Measurements from ENCODE around the gene TIMP2. TPM values are rescaled to one million over a fixed set of nuclear protein-coding genes. Genes with fewer than 3 reads are reported as not detected.

TIMP2 gene
- polyA plus RNA-seq, 1 donor from 2014 or later = 25.6 TPM

DNA sequence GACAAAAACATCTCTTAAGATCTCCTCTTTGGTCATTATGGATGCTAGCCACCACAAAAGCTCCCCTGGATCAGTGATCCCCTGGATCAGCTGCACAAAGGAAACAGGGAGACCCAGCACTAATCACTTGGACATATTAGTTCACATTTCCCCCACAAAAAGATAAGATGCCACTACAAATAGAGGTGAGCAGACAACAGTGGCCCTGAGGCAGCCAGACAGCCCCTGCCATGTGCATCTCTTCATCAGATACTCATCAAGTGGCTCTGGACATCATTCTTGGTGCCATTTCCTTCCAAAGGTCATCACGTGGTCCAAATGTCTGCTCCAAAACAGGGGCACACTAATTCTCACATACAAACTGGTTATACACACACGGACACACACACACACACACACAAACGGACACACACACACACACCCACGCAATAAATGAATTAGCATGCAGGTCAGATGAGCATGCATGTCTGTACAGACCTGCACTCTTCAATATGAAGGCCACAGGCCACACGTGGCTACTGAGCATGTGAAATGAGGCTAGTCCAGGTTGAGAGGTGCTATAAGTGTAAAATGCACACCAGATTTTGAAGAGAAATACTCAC is 88.7 kb downstream of the TIMP2 start:
- H3K27ac ChIP-seq (ENCODE audit: low read length) = no peak overlapping the region
- no peak overlapping the region for H3K4me3 ChIP-seq (ENCODE audit: low read length)
- no peak overlapping the region for H3K4me2 ChIP-seq (ENCODE audit: low read length)
- H3K9me3 ChIP-seq (ENCODE audit: low read length) = no peaks in the 10 kb centered on the region
- H3K9me2 ChIP-seq (ENCODE audit: insufficient read depth, low read length) = no peaks in the 10 kb centered on the region
- no peaks in the 10 kb centered on the region for H4K20me1 ChIP-seq (ENCODE audit: insufficient read depth)
- no peak for TF ChIP-seq EP300 (conservative IDR thresholded peaks at IDR 0.05; ENCODE audit: poor library complexity, severe bottlenecking)
- TF ChIP-seq MXI1 (conservative IDR thresholded peaks at IDR 0.05; ENCODE audit: poor library complexity, severe bottlenecking) = no peak
- no peak for TF ChIP-seq EZH2 (IDR thresholded peaks at IDR 0.05; ENCODE audit: borderline replicate concordance, insufficient read depth, low read length, poor library complexity, severe bottlenecking)
- TF ChIP-seq POLR2AphosphoS5 (IDR thresholded peaks at IDR 0.05) = no peak
- TF ChIP-seq TAF1 (IDR thresholded peaks at IDR 0.05; ENCODE audit: low read depth) = no peak
- TF ChIP-seq, protein P1, sequence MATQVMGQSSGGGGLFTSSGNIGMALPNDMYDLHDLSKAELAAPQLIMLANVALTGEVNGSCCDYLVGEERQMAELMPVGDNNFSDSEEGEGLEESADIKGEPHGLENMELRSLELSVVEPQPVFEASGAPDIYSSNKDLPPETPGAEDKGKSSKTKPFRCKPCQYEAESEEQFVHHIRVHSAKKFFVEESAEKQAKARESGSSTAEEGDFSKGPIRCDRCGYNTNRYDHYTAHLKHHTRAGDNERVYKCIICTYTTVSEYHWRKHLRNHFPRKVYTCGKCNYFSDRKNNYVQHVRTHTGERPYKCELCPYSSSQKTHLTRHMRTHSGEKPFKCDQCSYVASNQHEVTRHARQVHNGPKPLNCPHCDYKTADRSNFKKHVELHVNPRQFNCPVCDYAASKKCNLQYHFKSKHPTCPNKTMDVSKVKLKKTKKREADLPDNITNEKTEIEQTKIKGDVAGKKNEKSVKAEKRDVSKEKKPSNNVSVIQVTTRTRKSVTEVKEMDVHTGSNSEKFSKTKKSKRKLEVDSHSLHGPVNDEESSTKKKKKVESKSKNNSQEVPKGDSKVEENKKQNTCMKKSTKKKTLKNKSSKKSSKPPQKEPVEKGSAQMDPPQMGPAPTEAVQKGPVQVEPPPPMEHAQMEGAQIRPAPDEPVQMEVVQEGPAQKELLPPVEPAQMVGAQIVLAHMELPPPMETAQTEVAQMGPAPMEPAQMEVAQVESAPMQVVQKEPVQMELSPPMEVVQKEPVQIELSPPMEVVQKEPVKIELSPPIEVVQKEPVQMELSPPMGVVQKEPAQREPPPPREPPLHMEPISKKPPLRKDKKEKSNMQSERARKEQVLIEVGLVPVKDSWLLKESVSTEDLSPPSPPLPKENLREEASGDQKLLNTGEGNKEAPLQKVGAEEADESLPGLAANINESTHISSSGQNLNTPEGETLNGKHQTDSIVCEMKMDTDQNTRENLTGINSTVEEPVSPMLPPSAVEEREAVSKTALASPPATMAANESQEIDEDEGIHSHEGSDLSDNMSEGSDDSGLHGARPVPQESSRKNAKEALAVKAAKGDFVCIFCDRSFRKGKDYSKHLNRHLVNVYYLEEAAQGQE (IDR thresholded peaks at IDR 0.05; ENCODE audit: borderline replicate concordance) = no peak
- TF ChIP-seq, protein P2, sequence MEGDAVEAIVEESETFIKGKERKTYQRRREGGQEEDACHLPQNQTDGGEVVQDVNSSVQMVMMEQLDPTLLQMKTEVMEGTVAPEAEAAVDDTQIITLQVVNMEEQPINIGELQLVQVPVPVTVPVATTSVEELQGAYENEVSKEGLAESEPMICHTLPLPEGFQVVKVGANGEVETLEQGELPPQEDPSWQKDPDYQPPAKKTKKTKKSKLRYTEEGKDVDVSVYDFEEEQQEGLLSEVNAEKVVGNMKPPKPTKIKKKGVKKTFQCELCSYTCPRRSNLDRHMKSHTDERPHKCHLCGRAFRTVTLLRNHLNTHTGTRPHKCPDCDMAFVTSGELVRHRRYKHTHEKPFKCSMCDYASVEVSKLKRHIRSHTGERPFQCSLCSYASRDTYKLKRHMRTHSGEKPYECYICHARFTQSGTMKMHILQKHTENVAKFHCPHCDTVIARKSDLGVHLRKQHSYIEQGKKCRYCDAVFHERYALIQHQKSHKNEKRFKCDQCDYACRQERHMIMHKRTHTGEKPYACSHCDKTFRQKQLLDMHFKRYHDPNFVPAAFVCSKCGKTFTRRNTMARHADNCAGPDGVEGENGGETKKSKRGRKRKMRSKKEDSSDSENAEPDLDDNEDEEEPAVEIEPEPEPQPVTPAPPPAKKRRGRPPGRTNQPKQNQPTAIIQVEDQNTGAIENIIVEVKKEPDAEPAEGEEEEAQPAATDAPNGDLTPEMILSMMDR (IDR thresholded peaks at IDR 0.05; ENCODE audit: poor library complexity, severe bottlenecking) = no peak
- peaks cover 12% of the 10 kb centered on the region for H3K79me2 ChIP-seq (replicated peaks; ENCODE audit: insufficient read depth, low read length)
- H3K9ac ChIP-seq (ENCODE audit: low read length) = no peak overlapping the region
- H3K36me3 ChIP-seq (ENCODE audit: insufficient read depth, low read length) = no peaks in the 10 kb centered on the region
- no peaks in the 10 kb centered on the region for H3K27me3 ChIP-seq (ENCODE audit: insufficient read depth, low read depth, low read length)
- H2AFZ ChIP-seq (ENCODE audit: low read depth, low read length) = no peak overlapping the region
- H3F3A ChIP-seq (ENCODE audit: insufficient read depth, low read length, poor library complexity, severe bottlenecking) = no peaks in the 10 kb centered on the region

DNA sequence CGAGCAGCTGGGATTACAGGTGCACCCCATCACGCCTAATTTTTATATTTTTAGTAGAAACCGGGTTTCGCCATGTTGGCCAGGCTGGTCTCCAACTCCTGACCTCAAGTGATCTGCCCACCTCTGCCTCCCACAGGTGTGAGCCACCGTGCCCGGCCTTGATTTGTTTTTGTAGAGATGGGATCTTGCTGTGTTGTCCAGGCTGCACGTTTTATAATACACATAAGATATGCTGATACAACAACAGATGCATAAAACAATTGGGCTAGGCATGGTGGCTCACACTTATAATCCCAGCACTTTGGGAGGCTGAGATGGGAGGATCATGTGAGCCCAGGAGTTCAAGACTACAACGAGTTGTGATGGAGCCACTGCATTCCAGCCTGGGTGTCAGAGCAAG is 90.6 kb downstream of the TIMP2 start:
- TF ChIP-seq EZH2 (IDR thresholded peaks at IDR 0.05; ENCODE audit: borderline replicate concordance, insufficient read depth, low read length, poor library complexity, severe bottlenecking) (no peak), RAD21 (conservative IDR thresholded peaks at IDR 0.05) (no peak), POLR2AphosphoS5 (IDR thresholded peaks at IDR 0.05) (no peak), TAF1 (IDR thresholded peaks at IDR 0.05; ENCODE audit: low read depth) (no peak), MXI1 (conservative IDR thresholded peaks at IDR 0.05; ENCODE audit: poor library complexity, severe bottlenecking) (no peak), SMC3 (conservative IDR thresholded peaks at IDR 0.05; ENCODE audit: poor library complexity) (no peak), EP300 (conservative IDR thresholded peaks at IDR 0.05; ENCODE audit: poor library complexity, severe bottlenecking) (no peak)
- TF ChIP-seq, protein P2 (IDR thresholded peaks at IDR 0.05; ENCODE audit: poor library complexity, severe bottlenecking) = no peak
- TF ChIP-seq, protein P1 (IDR thresholded peaks at IDR 0.05; ENCODE audit: borderline replicate concordance) = no peak
- no peak overlapping the region for H3K27ac ChIP-seq (ENCODE audit: low read length)
- H3K27me3 ChIP-seq (ENCODE audit: insufficient read depth, low read depth, low read length) = no peaks in the 10 kb centered on the region
- H2AFZ ChIP-seq (ENCODE audit: low read depth, low read length) = no peak overlapping the region
- no peaks in the 10 kb centered on the region for H3K9me2 ChIP-seq (ENCODE audit: insufficient read depth, low read length)
- H3F3A ChIP-seq (ENCODE audit: insufficient read depth, low read length, poor library complexity, severe bottlenecking) = no peaks in the 10 kb centered on the region
- no peaks in the 10 kb centered on the region for H4K20me1 ChIP-seq (ENCODE audit: insufficient read depth)
- H3K9me3 ChIP-seq (ENCODE audit: low read length) = no peaks in the 10 kb centered on the region
- H3K4me3 ChIP-seq (ENCODE audit: low read length) = no peak overlapping the region
- H3K36me3 ChIP-seq (ENCODE audit: insufficient read depth, low read length) = no peaks in the 10 kb centered on the region
- H3K79me2 ChIP-seq (replicated peaks; ENCODE audit: insufficient read depth, low read length) = peaks cover 10% of the 10 kb centered on the region
- no peak overlapping the region for H3K4me2 ChIP-seq (ENCODE audit: low read length)
- no peak overlapping the region for H3K9ac ChIP-seq (ENCODE audit: low read length)
